K562 (cell line): ENCODE data around the gene DUS3L. TPM values are rescaled to one million over a fixed set of nuclear protein-coding genes. Genes with fewer than 3 reads are reported as not detected.

ENCODE experiments used
- ATAC-seq: fragments of 200-7000 bp; cut with Tn5 transposase; 3 replicates; pipeline ENCODE4 v1.9.1; 2020; ENCODE audit warnings: moderate library complexity
- BruUV-seq: library from RNA; stranded (reverse); fragments of 400-500 nt; replicated peaks from 2 replicates; lab custom pipeline; 2021; lab: Mats Ljungman, UMichigan
- CTCF ChIA-PET: fragments of 300-600 bp; formaldehyde crosslinking; extraction: SDS; loops from one replicate; lab custom pipeline; 2021; ENCODE audit warnings: low intra/inter-chr PET ratio; lab: Yijun Ruan, JAX
- POLR2A ChIA-PET: fragments of 300-600, 350-650 bp; sonication (Branson Sonifier 250); formaldehyde crosslinking; extraction: SDS; loops from one replicate; lab custom pipeline; 2021; ENCODE audit warnings: antibody characterized with exemption, inconsistent platforms; lab: Yijun Ruan, JAX
- DNase-seq, 4 experiments: peaks; one replicate each; pipeline versions ENCODE4 v3.0.0 to v3.0.0-alpha.2; 2011 to 2018; ENCODE audit warnings: low spot score in 3 of 4, mixed read lengths in 3 of 4; ENCODE audit errors: extremely low read depth in 1 of 4
- FAIRE-seq: peaks from 2 replicates; lab custom pipeline; 2011; peaks lifted over from hg19 to GRCh38; lab: Jason Lieb, UNC
- H2AFZ ChIP-seq: 2 replicates; pipeline ENCODE4 v1.6.0; 2011; ENCODE audit warnings: low read depth, low read length, control low read depth, inconsistent platforms
- H3K27ac ChIP-seq: fragments of 200-600 bp; 3 replicates; pipeline ENCODE4 v1.8.0; 2011; ENCODE audit warnings: low read depth, mild to moderate bottlenecking, control low read depth, inconsistent platforms, low read length, moderate library complexity, mixed read lengths; ENCODE audit errors: extremely low read depth
- H3K27me3 ChIP-seq, 2 experiments: fragments of 300-600 bp in 1 of 2; 2 replicates in 1 of 2; 3 replicates in 1 of 2; pipeline versions ENCODE4 v1.6.0 to v1.8.0; 2011; ENCODE audit warnings: inconsistent platforms in 2 of 2, low read length in 2 of 2, mild to moderate bottlenecking in 1 of 2, mixed read lengths in 1 of 2, moderate library complexity in 1 of 2; ENCODE audit not compliant: control insufficient read depth in 2 of 2, insufficient read depth in 2 of 2
- H3K36me3 ChIP-seq: fragments of 300-600 bp; 3 replicates; pipeline ENCODE4 v1.8.0; 2011; ENCODE audit warnings: mild to moderate bottlenecking, low read length, inconsistent platforms; ENCODE audit not compliant: control insufficient read depth, insufficient read depth
- H3K4me1 ChIP-seq, 2 experiments: fragments of 200-600 bp in 1 of 2; replicated peaks in 1 of 2; 2 replicates in 1 of 2; 3 replicates in 1 of 2; pipeline versions ENCODE4 v1.5.1 to v1.8.0; 2011; ENCODE audit warnings: inconsistent platforms in 2 of 2, low read length in 2 of 2, mild to moderate bottlenecking in 1 of 2, mixed read lengths in 1 of 2, moderate library complexity in 1 of 2; ENCODE audit not compliant: control insufficient read depth in 2 of 2, insufficient read depth in 2 of 2
- H3K4me2 ChIP-seq: 2 replicates; pipeline ENCODE4 v1.6.1; 2011; ENCODE audit warnings: low read length, control low read depth, inconsistent platforms, mixed read lengths; ENCODE audit not compliant: insufficient read depth
- H3K4me3 ChIP-seq: fragments of 200-600 bp; sonication (generic), shearing (Covaris generic); 2 replicates; pipeline ENCODE4 v1.5.1; 2016; ENCODE audit warnings: control low read depth, inconsistent platforms
- H3K79me2 ChIP-seq: fragments of 200-600 bp; 3 replicates; pipeline ENCODE4 v1.8.0; 2011; ENCODE audit warnings: low read length, inconsistent platforms; ENCODE audit not compliant: control insufficient read depth, insufficient read depth
- H3K9ac ChIP-seq, 2 experiments: 2 replicates each; pipeline versions ENCODE4 v1.6.0 to v1.6.1; 2011; ENCODE audit warnings: low read depth in 2 of 2, low read length in 2 of 2, control low read depth in 1 of 2, inconsistent platforms in 1 of 2, mild to moderate bottlenecking in 1 of 2, mixed read lengths in 1 of 2; ENCODE audit not compliant: insufficient read depth in 1 of 2
- H3K9me1 ChIP-seq: one replicate; pipeline ENCODE4 v1.6.0; 2011; ENCODE audit warnings: inconsistent platforms, mild to moderate bottlenecking, low read length, moderate library complexity; ENCODE audit not compliant: control insufficient read depth, insufficient read depth
- H3K9me3 ChIP-seq: replicated peaks from 2 replicates; pipeline ENCODE4 v1.5.1; 2011; ENCODE audit warnings: low read depth, low read length, inconsistent platforms; ENCODE audit not compliant: control insufficient read depth, insufficient read depth
- H4K20me1 ChIP-seq: replicated peaks from 2 replicates; pipeline ENCODE4 v1.6.1; 2011; ENCODE audit warnings: low read length, inconsistent platforms, mixed read lengths; ENCODE audit not compliant: control insufficient read depth, insufficient read depth
- BHLHE40 ChIP-seq: IDR thresholded peaks from 2 replicates; pipeline ENCODE4 v1.6.1; 2011; ENCODE audit warnings: low read length, improper control_type of control experiment
- HNRNPL ChIP-seq: fragments of 200-400 bp; formaldehyde crosslinking; IDR thresholded peaks from 2 replicates; pipeline ENCODE4 v1.6.1; 2017; ENCODE audit warnings: low read depth, mild to moderate bottlenecking, low read length
- JUNB ChIP-seq: fragments of 450-650 bp; formaldehyde crosslinking; conservative IDR thresholded peaks from 2 replicates; pipeline ENCODE4 v1.4.0; 2020; ENCODE audit warnings: mild to moderate bottlenecking
- SIRT6 ChIP-seq: IDR thresholded peaks from one replicate; pipeline ENCODE4 v1.6.1; 2012; ENCODE audit warnings: low read depth, mild to moderate bottlenecking, control low read depth, inconsistent platforms, low read length, moderate library complexity
- TCF3 ChIP-seq: sonication (generic); formaldehyde crosslinking; IDR thresholded peaks from 2 replicates; pipeline ENCODE4 v1.4.0; 2020; ENCODE audit warnings: mild to moderate bottlenecking, missing genetic modification reagents
- ZNF133 ChIP-seq: fragments of 250-450 bp; sonication (Bioruptor Pico); IDR thresholded peaks from 2 replicates; pipeline ENCODE4 v1.4.0; 2020; ENCODE audit warnings: mild to moderate bottlenecking
- WGBS: fragments of 100-300 bp; shearing (Covaris generic); methylation state at CpG from one replicate; pipeline ENCODE4 v1.1.6; 2016; ENCODE audit warnings: low coverage, mixed read lengths; ENCODE audit not compliant: insufficient coverage; ENCODE audit errors: missing lambda C conversion rate; 5-methylcytosine and 5-hydroxymethylcytosine counted together
- in situ Hi-C: fragments of 300-500 bp; cut with MboI; formaldehyde crosslinking; loops from 4 replicates; pipeline ENCODE4 v1.15.0; 2018; ENCODE audit warnings: inconsistent platforms, mixed read lengths
- intact Hi-C: fragments of 100-400 bp; cut with micrococcal nuclease; formaldehyde crosslinking; loops from 2 replicates; pipeline ENCODE4 v1.14.2; 2022
- polyA plus RNA-seq, 8 experiments: library from polyadenylated mRNA; depleted of rRNA in 4 of 8; stranded (reverse) in 5 of 8; unstranded in 3 of 8; fragments of >200 nt; fragmentation: Nextera tagmentation in 2 of 8; fragmentation: Illumina TruSeq in 1 of 8; extraction: Ambion mirVana in 2 of 8; extraction: Trizol in 1 of 8; gene quantifications; 2 replicates each; pipeline versions ENCODE4 v1.2.1 to v1.2.3, GENCODE V29; 2011 to 2014; ENCODE audit warnings: inconsistent platforms in 1 of 8, missing spikeins in 1 of 8
- total RNA-seq, 7 experiments: library from RNA; depleted of rRNA in 6 of 7; stranded (reverse); fragments of >200 nt in 6 of 7; fragmentation: Illumina TruSeq in 2 of 7; extraction: Trizol in 2 of 7; gene quantifications; 2 replicates each; pipeline versions ENCODE4 v1.2.1 to v1.2.3, GENCODE V29; 2011 to 2021; ENCODE audit warnings: low replicate concordance in 1 of 7
- TF ChIP-seq, protein P1 (sequence below): sonication (generic); formaldehyde crosslinking; IDR thresholded peaks from 2 replicates; pipeline ENCODE4 v1.8.0; 2022; ENCODE audit warnings: mild to moderate bottlenecking, missing genetic modification reagents

DUS3L gene
- total and polyA plus RNA-seq, 9 of the 15 experiments (the other 6 are each of a cell fraction or from before 2014, with no cell fraction given): 1.7 to 102 (median 77.5) TPM

DNA sequence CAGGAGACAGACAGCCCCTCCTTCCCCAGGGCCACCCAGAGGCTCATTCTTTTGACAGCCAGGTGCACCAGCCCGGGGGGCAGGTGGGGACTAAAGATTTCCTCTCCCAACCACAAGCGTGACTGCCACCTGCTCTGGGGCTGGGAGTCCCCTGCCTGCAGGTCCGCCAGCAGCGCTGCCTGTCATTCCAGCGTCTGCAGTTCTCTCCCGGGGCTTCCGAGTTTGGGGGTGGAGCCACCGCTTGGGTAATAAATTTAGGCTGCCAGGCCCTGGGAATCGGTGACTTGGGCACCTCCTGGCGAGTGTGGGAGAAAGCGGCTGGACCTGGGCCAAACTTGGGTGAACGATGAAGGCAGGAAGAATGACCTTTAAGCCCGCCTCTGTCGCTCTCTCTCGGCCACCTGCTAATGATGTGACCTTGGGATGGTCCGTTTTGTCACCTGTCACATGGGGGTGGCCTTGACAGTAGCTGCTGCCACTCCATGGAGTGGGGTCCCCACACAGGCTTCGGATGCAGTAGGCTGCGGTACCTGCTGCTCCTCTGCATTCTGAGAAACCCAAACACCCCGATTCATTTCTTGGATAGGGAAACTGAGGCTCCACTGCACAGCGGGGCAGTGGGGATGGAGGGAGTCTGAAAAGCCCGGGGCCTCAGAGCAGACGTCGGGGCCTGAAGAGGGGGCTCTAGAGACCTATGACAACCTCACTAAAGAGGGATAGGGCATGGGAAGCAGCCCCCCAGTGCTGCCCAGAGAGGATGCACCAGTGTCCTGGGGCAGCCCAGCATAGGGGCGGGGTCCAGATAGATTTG, 35.8 kb upstream of the DUS3L start (continued):
- TF ChIP-seq BHLHE40 (0 out of 2 replicates have a peak, but pooled peaks have one; percentile 10), ZNF133 (CRISPR knock-in tag) (no peak), TCF3 (CRISPR knock-in tag) (no peak), JUNB (CRISPR knock-in tag) (no peak)

DNA sequence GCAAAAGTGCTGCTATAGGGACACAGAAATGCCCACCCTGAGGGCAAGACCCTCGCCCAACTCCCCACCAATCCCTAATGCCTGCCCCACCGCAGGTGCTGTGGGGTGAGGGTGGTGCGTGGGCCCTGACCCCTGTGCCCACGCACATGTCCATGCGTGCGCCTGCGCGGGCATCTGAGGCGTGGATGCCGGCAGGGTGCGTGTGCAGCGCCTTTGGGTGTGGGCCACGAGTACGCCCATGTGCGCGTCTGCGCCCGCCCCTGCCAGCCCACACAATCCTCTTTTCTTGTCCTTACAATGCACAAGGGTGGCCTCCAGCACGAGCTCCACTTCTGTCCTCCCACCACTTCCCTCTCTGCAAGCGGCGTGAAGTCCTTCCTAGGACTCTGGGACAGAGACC, 34.2 kb upstream of the DUS3L start:
- 86% methylated on average over 18 of the region's 21 CpGs for WGBS

More for the DNA sequence above, 34.2 kb upstream of the DUS3L start:
- no peak overlapping the region for H3K4me3 ChIP-seq
- no peak overlapping the region for H3K4me2 ChIP-seq
- H3K9me3 ChIP-seq: no peaks in the 10 kb centered on the region
- H3K27me3 ChIP-seq: no peaks in the 10 kb centered on the region
- BruUV-seq: no TSS peak
- ChIA-PET POLR2A (no interaction called here), CTCF (interaction anchor here (0.6 kb wide), 1 partner anchor 135 kb away, joined by 3 read pairs; the partner anchor contains the start of gene RPL36)
- intact Hi-C loops: no loop called here
- DNase-seq (no peak), ATAC-seq (no peak)
- peaks cover 3% of the 10 kb centered on the region for H3K9me1 ChIP-seq
- TF ChIP-seq SIRT6: no peak
- TF ChIP-seq, protein P1, sequence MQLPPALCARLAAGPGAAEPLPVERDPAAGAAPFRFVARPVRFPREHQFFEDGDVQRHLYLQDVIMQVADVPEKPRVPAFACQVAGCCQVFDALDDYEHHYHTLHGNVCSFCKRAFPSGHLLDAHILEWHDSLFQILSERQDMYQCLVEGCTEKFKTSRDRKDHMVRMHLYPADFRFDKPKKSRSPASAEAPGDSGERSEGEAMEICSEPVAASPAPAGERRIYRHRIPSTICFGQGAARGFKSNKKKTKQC: no peak
- TF ChIP-seq HNRNPL: 0 out of 2 replicates have a peak, but pooled peaks have one; percentile 38
- TF ChIP-seq, all 486 proteins: peak for 1
- H3K9ac ChIP-seq: no peak overlapping the region
- in situ Hi-C loops: no loop called here
- FAIRE-seq: no peak
- no peak overlapping the region for H3K27ac ChIP-seq
- no peak overlapping the region for H2AFZ ChIP-seq
- no peaks in the 10 kb centered on the region for H3K36me3 ChIP-seq
- peaks cover 4% of the 10 kb centered on the region; the same call in 1 of the 3 replicates for H3K79me2 ChIP-seq
- H3K4me1 ChIP-seq: peaks cover 6 to 68% of the 10 kb centered on the region in 2 experiments; a peak in 4 of 5 replicates
- H4K20me1 ChIP-seq: no peaks in the 10 kb centered on the region; the same call in 1 of the 2 replicates
